Tibial artery (tissue), 4 donors: ENCODE measurements around the gene OST4.
A peak's percentile ranks its signal among the peaks of the same experiment; 100 is the strongest.
"Not testable (repeated sequence)": the region's sequence is repeated elsewhere in the genome, so short reads cannot be mapped to it uniquely, and the experiment has no call there.

ENCODE experiments used
- DNase-seq, 2 donors: peaks; one replicate each; pipeline ENCODE4 v3.0.0-alpha.2; 2019
- H3K27ac ChIP-seq, 2 donors: fragments of 200-600 bp; sonication (generic) in 1 of 2; 1 replicate in 1 of 2; 2 replicates in 1 of 2; pipeline ENCODE4 v1.5.1; 2018 to 2019; ENCODE audit warnings: mild to moderate bottlenecking in 1 of 2
- H3K27me3 ChIP-seq, 2 donors: fragments of 200-600 bp; sonication (generic) in 1 of 2; one replicate each; pipeline versions ENCODE4 v1.5.1 to v1.6.0; 2016 to 2019
- H3K36me3 ChIP-seq, 3 donors: fragments of 200-600 bp; sonication (generic) in 2 of 3; one replicate each; pipeline ENCODE4 v1.5.1; 2016 to 2019; ENCODE audit warnings: mild to moderate bottlenecking in 2 of 3
- H3K4me1 ChIP-seq, 4 donors: fragments of 200-600 bp; sonication (generic) in 2 of 4; 1 replicate in 3 of 4; 2 replicates in 1 of 4; pipeline ENCODE4 v1.5.1; 2016 to 2019
- H3K4me3 ChIP-seq, 2 donors: fragments of 200-600 bp; sonication (generic) in 1 of 2; 1 replicate in 1 of 2; 2 replicates in 1 of 2; pipeline ENCODE4 v1.5.1; 2018 to 2019; ENCODE audit warnings: mild to moderate bottlenecking in 2 of 2
- H3K9me3 ChIP-seq, 3 donors: fragments of 200-600 bp; sonication (generic) in 1 of 3; one replicate each; pipeline ENCODE4 v1.5.1; 2016 to 2019
- CTCF ChIP-seq, 2 experiments: fragments of 200-600 bp in 1 of 2; fragments of 450-650 bp in 1 of 2; IDR thresholded peaks; one replicate each; pipeline ENCODE4 v1.5.1; 2017 to 2019; ENCODE audit warnings: antibody characterized with exemption in 2 of 2, mild to moderate bottlenecking in 1 of 2, moderate library complexity in 1 of 2
- intact Hi-C: fragments of 100-400 bp; cut with DNase I; formaldehyde crosslinking; loops from one replicate; pipeline ENCODE4 v1.15.0; 2023; ENCODE audit warnings: low total_unique reads

OST4 gene

DNA sequence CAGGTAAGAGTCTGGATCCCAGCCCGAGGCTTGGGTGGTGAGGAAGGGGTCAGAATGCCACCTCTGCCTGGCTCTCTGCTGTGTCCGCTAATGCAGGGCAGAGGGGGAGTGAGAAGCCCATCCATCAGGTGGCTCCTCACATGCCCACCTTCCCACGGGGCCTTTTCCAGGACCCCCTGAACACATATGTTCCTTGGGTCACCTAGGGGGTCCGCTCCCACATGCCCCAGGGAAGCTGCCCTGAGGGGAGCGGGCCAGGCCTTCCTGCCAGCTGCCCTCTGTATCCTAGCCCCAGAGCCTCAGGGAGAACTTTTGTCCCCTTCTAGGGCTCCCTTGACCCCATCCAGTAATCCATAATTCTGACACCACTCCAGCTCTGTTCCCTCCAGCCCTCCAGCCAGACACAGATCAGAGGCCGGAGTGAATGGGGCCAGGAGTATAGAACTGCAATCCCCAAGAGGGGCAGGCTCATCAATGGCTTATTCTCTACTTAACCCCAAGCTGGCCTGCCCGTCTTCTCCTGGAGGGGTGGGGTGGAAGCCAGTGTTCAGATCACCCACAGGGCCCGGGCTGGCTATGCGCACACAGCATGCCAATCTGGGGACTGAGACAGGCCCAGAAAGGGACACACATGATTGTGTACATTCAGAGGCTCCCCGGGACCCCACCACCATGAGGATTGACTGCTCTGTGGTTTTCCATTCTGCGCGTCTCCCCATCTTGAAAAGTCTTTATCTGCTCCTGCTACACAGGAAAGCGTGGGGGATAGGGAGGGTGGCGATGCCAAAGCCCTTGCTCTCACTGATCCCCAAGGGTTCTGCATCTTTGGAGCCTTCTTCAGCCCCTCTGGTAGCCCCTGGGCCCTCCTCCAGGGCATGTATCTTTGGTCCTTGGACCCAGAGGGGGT, 8.0 kb upstream of the OST4 start:
- peaks cover 0 to 60% (median 56%) of the 10 kb centered on the region in 4 donors for H3K4me1 ChIP-seq
- no peaks in the 10 kb centered on the region for H3K27me3 ChIP-seq
- no peak for TF ChIP-seq CTCF (IDR thresholded peaks at IDR 0.05)
- no peak for DNase-seq
- H3K27ac ChIP-seq, result peak overlapping the region; percentile 96 to 98
- intact Hi-C loops, result loop anchor here (5.0 kb wide), 1 partner anchor 47 kb away; the partner anchor contains the start of gene TMEM214
- no peaks in the 10 kb centered on the region for H3K9me3 ChIP-seq
- H3K36me3 ChIP-seq, result peaks cover 10 to 19% (median 18%) of the 10 kb centered on the region in 3 donors
- H3K4me3 ChIP-seq, result peak overlapping the region; percentile 67 to 75

- Histone ChIP-seq H3K36me3 (peaks cover 10 to 16% (median 15%) of the 10 kb centered on the region in 3 donors), H3K4me1 (peaks cover 0 to 69% (median 59%) of the 10 kb centered on the region in 4 donors), H3K27ac (peak within 1 kb of the TSS; percentile 96 to 98), H3K27me3 (no peaks in the 10 kb centered on the region), H3K9me3 (no peaks in the 10 kb centered on the region), H3K4me3 (peak within 1 kb of the TSS; percentile 67 to 75)
- TF ChIP-seq CTCF (IDR thresholded peaks at IDR 0.05), result no peak
- intact Hi-C loops, result no loop called here
- peak; percentile 92 to 98 for DNase-seq
Measured at GRCh38 chr2:27078267-27079194, 7.1 kb upstream of the OST4 start, which contains the start of gene EMILIN1. Gene EMILIN1, plus strand, starts transcription at chr2:27078615. Its CDS starts 451 bp downstream, at chr2:27079066.

GRCh38 chr2:27077231-27077630, 5.8 kb upstream of the OST4 start:
- no peaks in the 10 kb centered on the region for H3K9me3 ChIP-seq
- H3K36me3 ChIP-seq, result peaks cover 1 to 4% (median 3%) of the 10 kb centered on the region in 3 donors
- peak overlapping the region; percentile 96 to 98 for H3K27ac ChIP-seq
- no peak for TF ChIP-seq CTCF (IDR thresholded peaks at IDR 0.05)
- no peak overlapping the region for H3K4me3 ChIP-seq
- intact Hi-C loops, result no loop called here
- no peak for DNase-seq
- no peaks in the 10 kb centered on the region for H3K27me3 ChIP-seq
- peaks cover 0 to 77% (median 61%) of the 10 kb centered on the region in 4 donors for H3K4me1 ChIP-seq

DNA sequence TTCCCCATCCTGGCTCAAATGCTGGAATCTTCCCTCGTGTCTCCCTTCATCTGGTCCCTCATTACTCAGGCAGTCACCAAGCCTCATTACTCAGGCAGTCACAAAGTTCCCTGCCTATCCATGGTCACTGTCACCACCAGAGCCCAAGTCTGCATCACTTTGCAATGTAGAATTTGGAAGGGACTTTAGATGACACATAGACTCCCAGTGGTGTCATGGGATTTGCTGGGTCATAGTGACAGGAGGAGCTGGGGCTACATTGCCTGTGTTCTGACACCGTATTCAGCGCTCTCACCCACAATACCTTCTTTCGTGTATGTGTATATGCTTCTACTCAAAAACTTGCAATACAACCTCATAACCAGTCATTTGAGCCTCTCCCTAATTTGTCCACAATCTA, 4.9 kb upstream of the OST4 start:
- no peak for TF ChIP-seq CTCF (IDR thresholded peaks at IDR 0.05)
- H3K36me3 ChIP-seq, result no peaks in the 10 kb centered on the region
- no peak for DNase-seq
- no peaks in the 10 kb centered on the region for H3K27me3 ChIP-seq
- H3K4me3 ChIP-seq, result no peak overlapping the region
- peak overlapping the region; percentile 96 to 98 for H3K27ac ChIP-seq
- intact Hi-C loops, result no loop called here
- H3K9me3 ChIP-seq, result no peaks in the 10 kb centered on the region
- peaks cover 0 to 72% (median 54%) of the 10 kb centered on the region in 4 donors for H3K4me1 ChIP-seq

DNA sequence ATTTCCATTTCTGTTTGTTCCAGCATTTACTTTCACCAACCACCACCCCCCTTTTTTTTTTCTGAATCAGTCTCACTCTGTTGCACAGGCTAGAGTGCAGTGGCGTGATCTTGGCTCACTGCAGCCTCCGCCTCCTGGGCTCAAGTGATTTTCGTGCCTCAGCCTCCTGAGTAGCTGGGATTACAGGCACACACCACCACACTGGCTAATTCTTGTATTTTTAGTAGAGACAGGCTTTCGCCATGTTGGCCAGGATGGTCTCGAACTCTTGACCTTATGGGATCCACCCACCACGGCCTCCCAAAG, 4.1 kb upstream of the OST4 start:
- H3K9me3 ChIP-seq, H3K36me3 ChIP-seq, H3K4me3 ChIP-seq, intact Hi-C loops, H3K27me3 ChIP-seq, DNase-seq: not testable (repeated sequence)
- Histone ChIP-seq H3K4me1 (peaks cover 0 to 68% (median 50%) of the 10 kb centered on the region in 4 donors), H3K27ac (peak overlapping the region; percentile 96 to 98)
